CMK (cell line): Measurements from ENCODE around the gene TECPR1.
A peak's percentile ranks its signal among the peaks of the same experiment; 100 is the strongest.

Experiments
- DNase-seq: peaks from one replicate; pipeline ENCODE4 v3.0.0-alpha.2; 2010; ENCODE audit warnings: low read depth

The TECPR1 gene

GRCh38 chr7:98191668-98192431, 60.2 kb downstream of the TECPR1 start:
- DNase-seq: no peak

GRCh38 chr7:98189559-98189958, 62.5 kb downstream of the TECPR1 start:
- no peak for DNase-seq

DNA sequence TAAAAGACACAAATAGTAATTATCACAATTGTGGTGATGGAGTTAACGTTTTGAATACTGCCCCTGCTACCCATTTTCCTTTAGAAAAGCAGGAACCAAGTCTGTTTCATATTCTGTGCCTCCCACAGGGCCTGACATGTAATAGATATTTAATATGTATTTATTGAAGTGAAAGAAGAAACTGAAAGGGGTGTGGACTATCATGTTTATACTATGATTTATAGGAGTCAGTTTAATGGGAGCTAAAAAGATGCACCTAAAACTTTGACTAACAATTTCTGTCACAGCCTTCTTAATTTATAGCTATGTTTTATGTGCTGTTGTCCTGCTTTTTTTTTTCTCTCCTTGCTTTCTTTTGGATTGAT, 64.9 kb downstream of the TECPR1 start:
- no peak for DNase-seq

DNA sequence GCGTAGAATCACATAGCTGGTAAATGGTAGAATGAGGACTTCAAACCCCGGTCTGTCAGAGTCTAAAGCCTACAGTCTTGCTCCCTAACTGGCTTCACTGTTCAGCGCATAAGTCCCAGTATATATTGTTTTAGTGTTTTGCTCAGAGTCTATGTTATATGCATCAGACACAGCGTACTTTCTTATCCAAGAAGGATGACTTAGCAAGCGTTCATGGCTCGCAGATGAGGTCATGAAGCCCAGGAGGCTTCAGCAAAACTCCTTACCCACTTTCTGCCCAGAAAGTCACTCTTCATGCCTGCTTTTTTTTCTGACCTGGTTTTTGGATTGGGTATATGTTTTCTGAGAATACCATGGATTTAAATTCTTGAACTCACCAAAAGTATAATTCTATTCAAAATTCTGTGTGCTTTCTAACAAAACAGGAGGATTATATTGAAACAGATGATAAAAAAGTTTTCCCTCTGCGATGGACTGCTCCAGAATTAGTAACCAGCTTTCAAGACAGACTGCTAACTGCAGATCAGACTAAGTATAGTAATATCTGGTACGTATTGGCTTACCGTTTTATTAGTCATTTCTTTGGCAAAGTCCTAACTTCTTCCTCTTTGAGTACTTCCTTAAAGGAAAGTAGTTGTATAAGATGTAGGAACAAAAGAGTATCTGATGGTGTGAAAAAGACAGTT, 65.4 kb downstream of the TECPR1 start:
- DNase-seq: no peak

DNA sequence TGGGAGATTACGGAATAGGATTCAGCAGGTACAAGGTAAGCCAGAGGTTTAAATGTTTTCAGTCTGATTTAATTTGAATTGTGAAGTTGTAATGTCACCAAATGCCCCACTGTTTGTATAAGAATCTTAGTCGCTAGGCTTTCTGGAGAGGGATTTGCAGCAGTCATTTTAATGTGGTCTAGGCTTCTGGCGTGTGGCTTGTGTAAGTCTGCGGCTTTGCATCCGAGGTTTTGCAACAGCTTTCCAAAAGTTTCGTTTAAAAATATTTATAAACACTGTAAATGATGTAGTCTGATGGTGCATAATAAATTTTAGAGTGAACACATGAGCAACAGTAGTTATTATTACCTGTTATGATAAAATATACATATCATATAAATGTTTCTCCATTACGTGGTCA, 66.9 kb downstream of the TECPR1 start:
- DNase-seq: no peak

DNA sequence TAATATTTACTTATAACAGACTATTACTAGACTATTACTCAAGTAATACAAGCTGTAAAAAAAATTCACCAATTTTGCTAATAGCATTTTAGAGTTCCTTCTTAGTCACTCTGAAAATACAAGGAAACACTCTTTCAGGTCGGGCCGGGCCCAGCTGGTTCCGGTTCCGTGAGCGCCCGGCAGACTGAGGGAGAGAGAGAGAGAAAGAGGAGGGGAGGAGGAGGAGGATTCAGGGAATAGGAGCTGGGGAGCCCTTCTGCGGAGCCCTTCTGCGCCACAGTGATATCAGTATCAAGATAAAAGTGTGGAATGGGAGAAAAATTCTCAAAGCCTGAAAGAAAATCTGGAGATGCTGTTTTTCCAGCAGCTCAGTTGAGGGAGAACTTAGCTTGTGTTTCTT, 71.3 kb downstream of the TECPR1 start:
- no peak for DNase-seq

GRCh38 chr7:98178762-98179490, 73.1 kb downstream of the TECPR1 start:
- no peak for DNase-seq

DNA sequence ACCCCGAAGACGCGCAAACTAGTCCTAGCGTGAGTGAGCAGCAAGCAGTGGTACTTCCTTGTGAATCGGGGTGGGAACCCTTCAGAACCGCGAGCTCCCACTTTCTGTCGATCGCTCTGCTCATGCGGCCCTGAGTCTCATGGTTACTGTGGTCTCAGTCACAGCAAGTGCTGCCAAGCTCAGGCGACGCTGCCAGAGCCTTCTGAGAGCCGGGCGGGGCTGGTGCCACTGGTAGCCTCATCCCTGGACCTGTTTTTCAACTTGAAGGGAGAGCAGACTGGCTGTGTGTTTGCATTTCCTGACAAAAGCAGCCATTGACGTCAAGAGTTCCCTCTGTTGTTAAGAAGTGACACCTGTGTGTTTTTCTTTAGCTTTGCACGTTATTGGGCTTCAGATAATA, 73.7 kb downstream of the TECPR1 start:
- DNase-seq: no peak

- no peak for DNase-seq
Measured at GRCh38 chr7:98177553-98177952, 74.5 kb downstream of the TECPR1 start.

DNA sequence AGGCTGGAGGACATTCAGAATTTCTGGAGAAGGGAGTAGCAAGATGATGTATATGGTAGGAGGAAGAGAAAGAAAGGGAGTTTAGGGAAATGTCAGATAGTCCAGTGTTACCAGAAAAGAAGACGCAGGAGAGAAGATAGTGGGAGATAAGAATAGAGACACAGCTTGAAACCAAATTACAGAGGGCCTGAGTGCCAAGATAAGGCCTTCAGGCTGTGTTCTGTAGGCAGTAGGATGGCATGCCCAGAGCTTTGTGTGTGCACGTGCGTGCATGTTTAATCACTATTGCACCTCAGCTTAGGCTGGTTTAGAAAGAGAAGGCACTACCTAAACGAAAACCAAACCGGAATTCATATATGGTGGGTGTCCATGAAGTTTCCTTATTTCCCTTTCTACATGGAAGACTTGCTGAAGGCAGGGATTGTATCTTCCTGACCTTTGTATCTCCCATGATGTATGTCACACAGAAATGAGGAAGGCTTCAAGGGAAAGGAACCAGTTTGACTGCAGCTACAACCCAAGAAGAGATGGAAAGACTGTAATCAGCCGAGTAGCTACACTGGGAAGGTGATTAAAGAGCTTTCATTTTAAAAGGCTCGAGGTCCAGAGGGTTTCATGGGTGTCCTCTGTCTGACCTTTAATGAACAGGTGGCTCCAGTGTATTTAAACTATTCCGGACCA, 76.6 kb downstream of the TECPR1 start:
- peak; percentile 4 for DNase-seq

DNA sequence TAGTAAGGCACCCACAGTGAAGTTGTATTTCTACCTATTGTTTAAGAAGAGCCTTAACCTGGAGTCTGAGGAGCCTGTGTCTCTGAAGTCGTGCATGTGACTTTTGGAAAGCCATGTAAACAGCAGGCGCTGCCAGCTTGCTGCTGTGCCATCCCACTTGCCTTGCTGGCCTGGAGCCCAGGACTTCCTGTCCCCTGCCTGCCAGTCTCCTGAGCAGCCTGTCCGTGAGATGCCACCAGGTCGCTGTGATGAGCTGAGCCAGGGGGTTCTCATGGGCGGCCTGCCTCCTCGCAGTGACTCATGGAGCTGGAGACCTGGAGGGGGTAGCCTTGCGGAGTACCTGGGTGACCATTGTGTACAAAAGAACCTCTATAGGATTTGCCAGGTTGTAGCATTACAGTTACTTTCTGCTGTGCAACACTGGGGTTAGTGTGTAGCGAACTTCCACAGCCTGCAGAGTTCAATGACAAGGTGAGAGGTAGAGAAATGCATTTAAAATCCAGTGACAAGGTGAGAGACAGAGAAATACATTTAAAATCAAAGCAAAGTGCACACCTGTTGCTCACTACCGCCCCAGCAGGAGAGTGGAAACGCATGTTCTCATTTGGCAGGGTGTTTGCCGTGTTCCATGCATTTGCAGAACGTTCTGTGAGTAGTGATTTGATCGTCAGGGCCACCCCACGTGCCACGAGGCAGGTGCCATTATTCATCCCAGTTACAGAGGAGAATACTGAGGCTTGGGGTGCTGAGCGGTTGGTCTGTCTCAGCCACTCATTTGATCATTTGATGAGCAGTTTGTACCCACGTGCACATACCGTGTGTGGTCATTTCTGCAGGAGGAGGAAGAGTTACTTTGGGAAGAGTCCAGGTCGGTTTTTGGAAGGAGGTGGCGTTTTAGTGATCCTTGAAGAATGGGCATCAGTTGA, 77.4 kb downstream of the TECPR1 start:
- DNase-seq: no peak

DNA sequence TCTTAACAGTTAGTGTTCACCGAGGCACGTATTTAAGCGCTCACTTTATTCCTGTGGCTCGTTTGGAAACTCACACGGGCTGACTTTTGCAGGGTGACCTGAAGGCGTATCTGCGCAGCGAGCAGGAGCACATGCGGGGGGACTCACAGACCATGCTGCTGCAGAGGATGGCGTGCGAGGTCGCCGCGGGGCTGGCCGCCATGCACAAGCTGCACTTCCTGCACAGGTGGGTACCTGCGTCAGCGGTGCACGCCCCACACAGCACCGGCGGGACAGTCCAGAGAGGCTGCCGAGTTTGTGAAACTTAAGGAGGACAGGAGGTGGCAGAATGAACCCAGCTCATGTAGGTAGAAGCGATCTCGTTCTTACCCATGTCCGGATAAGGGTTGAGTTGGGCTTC, 80.6 kb downstream of the TECPR1 start:
- DNase-seq: no peak

DNA sequence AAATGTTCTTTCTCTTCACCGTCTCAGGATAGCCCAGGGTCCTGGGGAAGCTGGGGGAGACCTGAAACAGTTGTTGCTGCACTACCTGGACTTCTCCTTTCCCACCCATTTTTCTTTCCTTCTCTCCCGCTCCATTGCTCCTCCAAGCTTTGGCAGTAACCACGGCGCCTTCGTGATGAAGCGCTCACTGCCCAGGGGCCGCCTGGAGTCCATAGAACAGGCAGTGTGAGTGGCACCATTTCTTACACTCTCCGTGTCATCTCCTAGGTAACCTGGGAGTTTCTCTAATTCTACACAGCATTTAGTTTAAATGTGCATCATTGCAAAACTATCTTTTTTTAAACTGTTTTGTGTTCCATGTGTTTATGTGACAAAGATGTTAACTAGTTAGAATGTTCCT, 81.1 kb downstream of the TECPR1 start:
- no peak for DNase-seq

DNA sequence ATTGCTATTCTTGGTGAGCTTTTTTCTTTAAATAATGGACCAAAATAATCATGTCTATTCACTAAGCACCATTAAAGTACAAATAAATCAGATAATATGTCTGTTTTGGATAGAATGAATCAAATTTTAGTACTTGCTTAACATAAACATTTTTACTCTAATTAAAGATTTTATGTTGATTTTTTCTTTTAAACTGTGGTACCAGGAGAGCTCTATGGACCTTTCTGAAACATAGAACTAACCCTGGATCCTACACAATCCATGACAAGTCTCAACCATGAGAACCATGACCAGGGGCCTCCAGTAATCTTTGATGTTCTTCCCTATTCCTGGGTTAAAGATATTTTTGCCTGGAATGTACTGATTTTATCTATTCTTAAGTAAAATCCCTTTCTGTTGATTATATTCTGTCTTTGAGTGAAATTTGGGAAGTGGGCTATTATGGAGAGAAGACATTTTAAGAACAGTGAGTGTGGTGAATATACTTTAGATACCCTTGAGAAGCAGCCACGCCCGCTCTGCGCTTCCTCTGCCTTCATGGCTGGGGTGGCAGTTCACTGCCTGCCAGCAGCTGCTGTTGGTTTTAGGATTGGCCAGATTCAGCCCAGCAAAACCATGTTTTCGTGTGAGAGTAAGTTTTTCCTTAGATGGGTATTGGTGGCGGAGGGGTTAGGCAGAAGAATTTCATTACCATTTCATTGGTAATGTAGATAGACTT, 83.0 kb downstream of the TECPR1 start:
- DNase-seq: no peak

- DNase-seq: peak; percentile 5
Measured at GRCh38 chr7:98168181-98168903, 83.7 kb downstream of the TECPR1 start.

DNA sequence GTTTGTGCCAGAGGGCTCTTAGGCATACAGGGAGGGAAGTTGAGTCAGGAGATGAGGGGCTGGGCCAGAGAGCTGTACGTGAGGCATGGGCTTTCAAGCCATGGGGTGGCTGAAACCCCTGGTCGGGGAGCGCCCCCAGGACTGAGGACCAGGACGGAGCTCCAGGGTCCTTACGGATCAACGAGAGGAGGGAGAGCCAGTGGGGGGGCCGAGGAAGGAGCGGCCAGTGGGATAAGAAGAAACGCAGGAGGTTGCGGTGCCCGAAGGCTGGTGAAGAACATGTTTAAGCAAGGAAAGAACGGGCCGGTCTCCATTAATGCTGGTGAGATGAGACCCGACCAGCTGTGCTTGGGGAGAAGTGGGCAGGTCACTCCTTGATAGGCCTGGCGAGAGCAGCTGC, 84.4 kb downstream of the TECPR1 start:
- no peak for DNase-seq

DNA sequence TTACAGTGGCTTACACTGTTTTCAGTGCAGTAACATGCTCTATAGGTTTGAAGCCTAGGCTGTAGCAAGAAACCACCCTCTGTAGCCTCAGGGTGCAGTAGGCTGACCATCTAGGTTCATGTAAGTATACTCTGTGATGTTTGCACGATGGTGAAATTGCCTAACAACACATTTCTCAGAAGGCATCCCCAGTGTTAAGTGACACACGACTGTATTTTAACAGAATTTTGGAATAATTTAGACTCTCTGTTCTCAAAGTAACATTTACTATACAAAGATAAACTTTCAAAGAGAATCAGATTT, 85.4 kb downstream of the TECPR1 start:
- no peak for DNase-seq

DNA sequence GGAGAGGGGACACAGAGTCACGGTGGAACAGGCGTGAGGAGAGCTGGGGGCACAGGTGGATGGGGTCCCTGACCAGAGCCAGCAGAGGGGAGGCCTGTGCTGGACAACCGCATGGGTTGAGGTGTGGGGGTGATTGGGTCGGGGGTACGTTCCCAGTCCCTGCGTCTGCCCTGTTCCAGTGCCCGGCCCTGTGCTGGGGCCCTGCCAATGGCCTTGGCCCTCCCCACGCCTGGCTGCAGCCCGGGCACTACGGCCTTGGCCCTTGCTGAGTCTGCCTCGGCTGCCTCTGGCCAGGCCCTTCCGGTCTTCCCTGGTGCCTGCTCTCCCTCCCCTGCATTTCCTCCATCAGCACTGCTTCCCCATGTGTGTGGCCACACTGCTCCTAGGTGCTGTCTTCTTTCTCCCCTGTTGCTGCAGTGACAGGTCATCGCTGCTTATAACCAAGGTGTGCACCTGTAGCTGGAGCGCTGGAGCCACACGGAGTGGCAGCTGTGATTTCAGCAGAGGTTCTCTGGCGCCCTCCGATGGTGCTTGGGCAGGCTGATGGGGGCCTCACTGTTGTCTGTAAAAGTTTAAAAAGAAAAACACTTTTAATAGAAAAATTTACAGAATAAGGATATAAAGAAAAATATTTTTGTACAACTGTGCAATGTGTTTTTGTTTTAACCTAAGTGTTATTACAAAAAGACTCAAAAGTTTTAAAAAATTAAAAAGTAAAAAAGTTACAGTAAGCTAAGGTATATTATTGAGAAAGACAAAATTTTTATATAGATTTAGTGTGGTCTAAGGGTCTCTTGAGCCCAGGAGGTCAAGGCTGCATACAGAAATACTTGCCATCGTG, 86.0 kb downstream of the TECPR1 start:
- no peak for DNase-seq
